ACHN (cell line): ENCODE results near the gene NOTCH2.
"Not testable (repeated sequence)": the region's sequence is repeated elsewhere in the genome, so short reads cannot be mapped to it uniquely, and the experiment has no call there.

Experiments
- DNase-seq: peaks from one replicate; pipeline ENCODE4 v3.0.0-alpha.2; 2015
- in situ Hi-C: cut with HindIII; loops from 2 replicates; pipeline ENCODE4 v1.10.0; 2017; ENCODE audit warnings: low sequenced_read_pairs, low pct_ligation_motif_present, low pct_unique_long_range_greater_than_20kb

NOTCH2 gene

DNA sequence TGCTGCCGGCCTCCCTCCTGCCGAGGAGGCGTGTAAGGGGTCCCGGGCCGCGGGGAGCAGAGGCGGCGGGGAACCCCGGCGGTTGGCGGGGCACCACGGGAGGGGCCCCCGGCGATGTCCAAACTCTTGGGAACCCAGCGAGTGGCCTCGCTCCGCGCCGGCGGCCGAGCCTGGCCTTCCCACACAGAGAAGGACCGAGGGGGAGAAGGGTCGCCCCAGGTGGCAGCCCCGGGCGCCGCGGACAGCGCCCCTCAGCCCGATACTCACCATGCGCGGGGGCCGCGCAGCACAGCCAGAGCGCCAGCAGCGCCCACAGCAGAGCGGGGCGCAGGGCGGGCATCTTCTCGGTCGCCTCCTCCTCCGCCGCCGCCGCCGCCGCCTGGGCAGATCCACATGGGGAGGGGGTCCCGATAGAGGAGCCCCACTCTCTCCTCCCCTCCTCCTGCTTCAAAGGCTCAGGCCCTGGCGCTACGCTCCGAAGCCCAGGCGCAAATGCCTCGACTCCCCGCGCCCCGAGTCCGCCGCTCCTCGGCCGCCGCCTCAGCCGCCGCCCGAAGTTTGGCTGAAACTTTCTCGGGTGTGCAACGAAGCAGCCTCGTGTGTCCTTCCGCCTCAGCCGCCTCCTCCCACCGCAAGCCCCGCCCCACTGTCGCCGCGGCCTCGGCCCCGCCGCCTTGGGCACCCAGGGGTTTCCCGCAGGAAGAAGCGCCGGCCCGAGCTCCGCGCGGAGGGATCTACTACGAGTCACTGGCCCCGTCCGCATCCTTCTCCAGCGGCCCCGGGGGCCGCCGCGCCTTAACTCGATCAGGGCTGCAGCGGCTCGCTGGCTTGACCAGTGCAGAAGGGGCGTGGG, at the start of gene NOTCH2:
Gene NOTCH2 (minus strand): TSS at position 596 of the 853 bp plus-strand sequence. CDS start 256 bp downstream, at position 340.
- peak; percentile 5 for DNase-seq
- in situ Hi-C loops: not testable (repeated sequence)

DNA sequence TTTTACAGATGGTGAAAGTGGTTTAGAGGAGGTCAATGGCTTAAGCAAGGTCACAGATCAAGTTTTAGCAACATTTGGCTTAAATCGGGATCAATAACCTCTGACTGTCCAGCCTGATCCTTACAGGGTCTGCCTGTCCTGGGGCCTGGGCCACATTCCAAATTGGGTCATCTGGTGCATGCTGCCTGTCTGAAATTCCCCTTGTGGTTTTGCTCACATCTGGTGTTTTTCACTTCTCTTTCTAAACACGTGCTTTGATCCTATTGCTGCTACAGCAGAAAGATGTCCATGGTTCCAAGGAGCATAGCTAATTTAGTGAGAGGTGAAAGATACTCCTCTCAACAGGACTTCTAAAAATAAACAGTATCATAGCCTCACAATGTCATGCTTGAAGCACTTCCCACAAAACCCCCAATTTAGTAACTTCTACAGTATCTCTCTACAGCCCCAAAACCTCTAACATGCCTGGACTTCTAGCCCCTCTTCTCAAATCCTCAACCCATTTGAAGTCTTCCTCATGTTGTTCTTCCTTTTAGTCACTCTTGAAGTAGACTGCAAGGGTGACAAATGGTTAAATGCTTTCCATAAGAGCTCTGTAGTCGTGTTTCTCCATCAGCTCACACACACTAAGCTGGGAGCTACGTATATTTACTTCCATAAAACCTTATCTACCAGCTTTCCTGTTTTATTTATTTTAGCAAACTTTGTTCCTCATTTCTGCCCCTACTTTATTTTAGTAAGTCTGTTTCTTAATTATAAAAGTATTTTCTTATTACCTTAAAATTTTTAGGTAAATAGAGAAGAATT, 48.1 kb upstream of the NOTCH2 start:
- DNase-seq, in situ Hi-C loops: not testable (repeated sequence)

DNA sequence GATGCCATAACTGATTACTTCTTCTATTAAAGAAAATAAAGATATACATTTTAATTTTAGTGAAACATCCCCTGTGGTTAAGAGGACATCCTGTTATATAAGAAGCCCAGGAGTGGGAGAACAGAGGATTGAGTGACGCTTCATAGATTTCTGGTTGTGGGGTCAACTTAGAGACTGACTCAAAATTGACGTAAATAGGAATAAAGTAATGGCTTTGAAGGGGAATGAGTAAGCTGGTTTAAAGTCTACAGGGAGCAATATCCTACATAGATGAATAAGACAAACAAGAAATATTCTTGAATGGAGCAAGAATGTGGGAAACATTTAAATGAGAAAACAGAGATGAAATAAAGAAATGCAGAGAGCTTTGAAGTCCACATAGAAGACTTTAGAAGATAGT, 46.6 kb upstream of the NOTCH2 start:
- DNase-seq, in situ Hi-C loops: not testable (repeated sequence)

DNA sequence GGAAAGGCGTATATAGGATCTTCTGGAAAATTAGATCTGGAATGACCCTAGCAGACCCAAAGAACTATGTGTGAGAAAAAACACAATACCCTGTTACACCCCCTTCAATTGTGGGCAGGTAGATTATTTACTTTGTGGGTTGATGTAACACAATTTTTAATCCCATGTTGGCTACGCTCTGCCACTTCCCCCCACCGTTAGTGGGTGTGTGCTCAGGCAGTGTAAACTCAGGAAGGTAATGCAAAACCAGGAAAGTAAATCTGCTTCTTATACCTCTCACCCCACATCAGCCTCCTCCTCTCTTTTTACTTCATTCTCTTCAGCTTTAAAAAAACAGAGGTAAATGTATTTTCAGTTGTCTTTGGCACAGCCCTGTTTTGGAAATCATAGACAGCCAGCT, 43.7 kb upstream of the NOTCH2 start:
- DNase-seq, in situ Hi-C loops: not testable (repeated sequence)

DNA sequence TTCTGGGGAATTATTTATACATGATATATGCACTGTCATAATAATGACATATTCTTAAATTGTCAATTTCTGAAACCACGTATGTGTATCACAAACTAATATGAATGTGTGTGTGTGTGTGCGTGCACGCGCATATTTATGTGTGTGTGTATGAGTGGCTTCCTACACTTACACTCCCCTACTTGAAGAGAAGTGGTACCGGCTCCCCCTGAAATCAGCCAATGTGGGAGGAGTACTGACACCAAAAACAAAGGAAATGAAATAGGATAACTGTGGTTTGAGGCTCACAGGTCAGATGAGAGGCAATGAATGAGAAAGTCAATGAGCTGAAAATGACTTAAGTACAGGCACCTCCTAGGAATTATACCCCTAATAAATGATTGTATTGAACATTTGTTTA, 42.8 kb upstream of the NOTCH2 start:
- in situ Hi-C loops, DNase-seq: not testable (repeated sequence)

DNA sequence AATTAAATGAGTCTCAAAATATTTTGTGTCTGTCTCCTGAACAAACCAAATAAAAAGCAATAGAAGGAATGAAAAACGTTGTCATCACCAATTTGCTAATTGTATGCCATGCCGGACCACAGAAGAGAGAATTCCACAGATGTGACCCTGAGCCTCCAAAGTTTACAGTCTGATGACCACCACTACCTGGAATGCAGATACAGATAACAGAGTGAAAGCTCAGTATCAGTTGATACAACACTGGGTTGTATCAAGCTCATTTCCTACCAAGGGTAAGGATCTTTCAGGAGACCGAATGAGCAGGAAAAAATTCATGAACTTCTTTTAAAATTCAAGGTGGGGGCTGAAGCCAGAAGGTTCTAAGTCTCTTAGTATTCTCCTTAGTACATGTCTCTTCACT, 42.3 kb upstream of the NOTCH2 start:
- in situ Hi-C loops: not testable (repeated sequence)

DNA sequence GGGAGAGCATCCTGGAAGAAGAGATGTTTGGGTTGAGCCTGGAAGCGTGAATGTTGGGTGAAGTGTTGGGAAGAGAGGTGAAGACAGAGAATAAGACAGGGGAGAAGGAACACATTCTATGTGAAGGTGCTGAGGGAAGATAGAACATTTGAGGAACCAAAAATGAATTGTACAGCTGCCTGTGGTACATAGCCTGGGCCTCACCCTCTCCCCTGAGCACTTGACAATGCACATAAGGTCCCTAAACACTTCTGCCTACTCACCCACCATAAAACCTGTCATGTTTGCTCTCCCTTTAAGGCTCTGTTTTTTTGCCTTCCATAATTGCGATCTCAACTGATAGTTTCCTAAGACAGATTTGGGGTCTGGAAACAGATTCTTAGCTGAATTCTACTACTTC, 41.5 kb upstream of the NOTCH2 start:
- in situ Hi-C loops, DNase-seq: not testable (repeated sequence)

More for the DNA sequence above, 42.3 kb upstream of the NOTCH2 start:
- DNase-seq: not testable (repeated sequence)

DNA sequence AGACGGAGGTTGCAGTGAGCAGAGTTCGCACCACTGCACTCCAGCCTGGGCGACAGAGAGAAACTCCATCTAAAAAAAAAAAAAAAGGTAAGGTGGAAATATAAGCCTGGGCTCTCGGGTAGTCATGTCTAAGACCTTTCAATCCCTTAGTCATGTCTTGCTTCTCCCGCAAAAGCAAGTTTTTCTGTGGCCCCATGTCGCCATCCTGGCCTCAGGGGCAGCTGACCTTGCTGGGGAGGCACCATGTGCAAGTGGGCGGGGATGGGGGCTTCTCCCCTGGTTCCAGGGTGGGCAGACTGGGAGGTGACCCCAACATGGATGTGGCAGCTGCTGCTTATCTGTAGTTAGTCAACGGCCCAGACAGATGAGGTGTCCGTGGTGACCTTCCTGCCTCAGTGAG, 40.2 kb upstream of the NOTCH2 start:
- in situ Hi-C loops, DNase-seq: not testable (repeated sequence)

DNA sequence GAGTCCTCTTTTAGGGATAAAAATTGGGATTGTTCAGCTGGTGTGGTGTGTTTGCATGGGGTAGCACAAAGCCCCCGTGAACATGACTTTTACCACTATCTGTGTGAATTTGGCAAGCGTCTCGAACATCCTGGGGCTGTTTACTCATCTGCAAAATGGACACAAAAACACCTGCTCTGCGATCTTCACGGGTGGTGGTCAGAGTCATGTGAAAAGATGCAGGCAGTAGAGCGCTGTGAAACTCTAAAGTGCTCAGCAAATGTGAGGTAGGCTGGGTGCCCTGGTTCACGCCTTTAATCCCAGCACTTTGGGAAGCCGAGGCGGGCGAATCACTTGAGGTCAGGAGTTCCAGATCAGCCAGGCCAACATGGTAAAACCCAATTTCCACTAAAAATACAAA, 39.7 kb upstream of the NOTCH2 start:
- in situ Hi-C loops, DNase-seq: not testable (repeated sequence)

DNA sequence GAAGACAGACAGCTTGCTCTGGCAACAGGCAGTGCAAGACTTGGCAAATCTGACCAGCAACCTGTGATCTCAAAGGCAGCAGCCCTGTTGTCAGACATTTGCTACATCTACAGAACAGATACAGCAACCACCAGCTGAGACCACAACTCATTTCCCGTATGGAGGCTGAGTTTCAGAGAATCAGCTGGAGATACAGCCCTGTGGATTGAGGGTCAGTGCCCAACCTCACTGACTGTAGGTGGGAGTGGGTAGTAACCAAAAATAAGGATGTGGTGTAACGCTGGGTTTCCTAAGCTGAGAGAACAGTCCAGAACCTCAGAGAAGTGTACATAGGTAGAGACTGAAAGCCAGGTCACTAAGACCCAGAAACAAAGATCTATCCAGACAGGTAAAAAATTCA, 35.8 kb upstream of the NOTCH2 start:
- DNase-seq, in situ Hi-C loops: not testable (repeated sequence)

DNA sequence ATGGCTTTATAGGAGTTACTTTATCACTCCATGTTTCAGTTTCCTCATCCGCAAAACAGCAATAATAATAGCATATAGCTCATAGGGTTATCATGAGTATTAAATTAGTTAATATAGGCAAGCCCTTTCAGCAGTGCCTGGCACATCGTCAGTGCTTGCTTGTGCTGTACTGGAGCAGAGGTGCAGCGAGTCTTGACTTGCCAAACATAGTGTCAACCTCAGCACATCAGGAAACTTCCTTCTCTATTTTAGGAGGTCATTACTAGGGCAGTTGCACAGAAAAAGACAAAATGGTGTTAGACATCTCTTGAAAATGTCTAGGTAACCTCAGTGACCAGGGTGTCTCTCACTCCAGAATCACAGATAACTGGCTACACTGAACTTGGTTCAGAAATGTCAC, 34.3 kb upstream of the NOTCH2 start:
- DNase-seq, in situ Hi-C loops: not testable (repeated sequence)

DNA sequence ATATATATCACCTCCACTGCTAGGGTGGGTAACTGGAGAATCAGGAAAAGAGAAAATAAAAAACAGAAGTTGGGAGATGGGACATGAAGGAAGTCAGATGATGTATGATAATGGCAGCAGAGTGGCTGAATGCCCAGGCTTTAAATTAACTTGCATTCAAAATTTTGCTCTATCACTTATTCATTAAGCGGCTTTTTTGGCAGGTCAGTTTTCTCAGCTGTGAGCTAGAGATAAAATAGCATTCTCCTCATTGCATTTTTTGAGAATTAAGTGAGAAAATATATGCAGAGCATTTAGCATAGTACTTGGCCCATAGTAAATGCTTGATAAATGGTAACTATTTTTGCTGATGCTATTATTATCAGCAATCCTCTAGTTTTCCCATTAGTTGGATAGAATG, 32.1 kb upstream of the NOTCH2 start:
- DNase-seq, in situ Hi-C loops: not testable (repeated sequence)

DNA sequence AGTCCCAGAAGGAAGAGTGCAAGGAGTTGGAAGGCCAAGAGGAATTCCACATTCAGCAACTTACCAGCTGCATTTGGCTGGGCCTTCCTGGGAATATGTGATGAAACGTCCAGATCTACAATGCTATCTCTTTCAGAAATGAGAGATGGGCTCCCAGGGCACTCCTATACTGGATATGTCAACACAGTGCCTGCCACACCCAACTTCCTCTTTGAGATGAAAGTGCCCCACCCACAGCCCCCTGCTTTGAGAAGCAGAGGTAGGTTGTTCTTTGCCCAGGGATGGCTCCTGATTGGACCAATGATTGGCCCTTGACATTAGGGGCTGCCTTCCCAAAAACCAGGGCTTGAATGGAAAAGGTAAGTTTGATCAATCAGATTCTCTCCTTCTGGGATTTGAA, 31.1 kb upstream of the NOTCH2 start:
- in situ Hi-C loops, DNase-seq: not testable (repeated sequence)

DNA sequence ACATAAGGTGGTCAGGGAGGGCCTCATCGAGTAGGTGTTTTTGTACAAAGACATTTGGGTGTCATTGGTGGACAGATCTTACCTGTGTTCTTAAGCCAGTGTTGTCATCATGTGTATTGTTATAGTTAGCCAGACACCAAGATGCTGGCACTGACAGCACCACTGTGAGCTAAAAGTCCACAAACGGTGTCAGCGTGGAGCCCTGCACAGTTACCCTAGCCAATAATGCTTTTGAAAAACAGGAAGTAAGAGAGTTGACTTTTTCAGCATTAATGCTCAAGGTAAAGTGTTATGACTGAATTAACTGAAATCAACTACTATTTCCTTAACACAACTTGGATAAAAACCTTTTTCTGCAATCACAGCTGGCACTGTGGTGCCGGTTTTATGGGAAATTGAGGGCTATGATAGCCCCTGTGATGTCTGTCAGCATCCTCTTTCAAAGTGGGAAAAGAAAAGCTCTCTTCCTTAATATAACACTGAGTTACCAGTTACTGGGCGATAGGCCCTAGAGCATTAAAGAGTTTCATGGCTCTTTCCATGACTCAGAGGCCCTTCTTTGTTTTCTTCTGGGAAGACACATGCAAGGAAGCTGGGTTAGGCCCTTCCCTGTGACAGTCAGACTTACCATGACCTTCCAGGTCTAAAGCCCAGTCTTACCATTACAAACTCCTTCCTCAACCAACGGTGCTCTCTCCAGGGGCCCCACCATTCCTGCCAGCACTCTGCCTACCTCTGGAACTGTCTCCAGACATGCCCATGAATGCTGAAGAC, 29.7 kb upstream of the NOTCH2 start:
- DNase-seq, in situ Hi-C loops: not testable (repeated sequence)

DNA sequence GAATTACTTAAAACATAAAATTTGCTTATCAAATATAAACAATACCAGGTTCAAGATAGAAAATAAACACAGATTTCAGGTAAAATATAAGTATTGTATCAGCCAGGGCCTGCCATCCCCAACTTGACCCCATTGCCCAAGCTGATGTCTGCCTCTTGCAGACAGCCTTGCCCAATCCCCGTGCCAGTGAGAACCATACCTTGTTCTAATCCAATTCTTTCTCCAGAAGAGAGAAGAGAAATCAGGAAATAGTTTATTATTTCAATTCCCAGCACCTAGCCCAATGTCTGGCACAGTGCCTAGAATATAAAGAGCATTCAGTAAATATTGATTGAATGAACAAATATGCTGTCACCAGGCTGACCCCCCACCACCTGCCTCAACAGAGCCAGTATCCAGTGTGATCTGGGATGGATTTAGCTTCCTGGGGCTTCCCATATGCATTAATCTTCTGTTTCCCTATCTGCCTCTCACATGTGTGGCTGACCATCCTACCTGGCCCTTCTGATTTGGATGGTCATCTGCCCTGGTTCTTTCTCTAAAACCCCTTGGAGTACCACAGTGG, 27.6 kb upstream of the NOTCH2 start:
- in situ Hi-C loops, DNase-seq: not testable (repeated sequence)

DNA sequence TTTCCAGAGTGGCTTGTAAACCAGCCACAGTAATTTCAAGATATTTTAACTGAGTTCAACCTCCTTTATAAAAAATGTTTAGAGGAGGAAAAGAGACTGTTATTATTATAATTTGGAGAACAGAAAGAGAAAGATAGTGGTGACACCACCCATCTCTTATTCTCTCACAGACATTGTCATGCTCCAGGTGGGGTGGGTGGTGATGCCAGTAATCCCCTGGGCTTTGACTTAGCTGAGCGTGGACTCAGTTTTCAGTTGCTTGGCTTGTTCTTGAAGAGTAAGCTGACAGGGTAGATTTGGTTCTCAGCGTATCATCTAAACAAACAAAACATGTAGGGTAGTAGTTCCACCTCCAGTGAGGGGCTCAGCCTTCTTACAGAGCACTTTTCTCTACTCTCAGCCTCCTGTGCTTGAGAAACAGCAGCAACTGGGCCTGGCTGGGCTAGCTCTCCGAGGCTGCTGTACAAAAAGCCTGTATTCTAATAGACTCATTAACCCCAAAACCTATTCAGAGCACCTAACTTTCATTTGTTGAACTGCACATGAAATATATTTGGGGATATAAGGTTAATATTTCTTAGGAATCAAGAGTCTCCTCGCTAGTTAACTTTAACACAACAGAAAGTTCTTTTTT, 24.2 kb upstream of the NOTCH2 start:
- in situ Hi-C loops, DNase-seq: not testable (repeated sequence)

DNA sequence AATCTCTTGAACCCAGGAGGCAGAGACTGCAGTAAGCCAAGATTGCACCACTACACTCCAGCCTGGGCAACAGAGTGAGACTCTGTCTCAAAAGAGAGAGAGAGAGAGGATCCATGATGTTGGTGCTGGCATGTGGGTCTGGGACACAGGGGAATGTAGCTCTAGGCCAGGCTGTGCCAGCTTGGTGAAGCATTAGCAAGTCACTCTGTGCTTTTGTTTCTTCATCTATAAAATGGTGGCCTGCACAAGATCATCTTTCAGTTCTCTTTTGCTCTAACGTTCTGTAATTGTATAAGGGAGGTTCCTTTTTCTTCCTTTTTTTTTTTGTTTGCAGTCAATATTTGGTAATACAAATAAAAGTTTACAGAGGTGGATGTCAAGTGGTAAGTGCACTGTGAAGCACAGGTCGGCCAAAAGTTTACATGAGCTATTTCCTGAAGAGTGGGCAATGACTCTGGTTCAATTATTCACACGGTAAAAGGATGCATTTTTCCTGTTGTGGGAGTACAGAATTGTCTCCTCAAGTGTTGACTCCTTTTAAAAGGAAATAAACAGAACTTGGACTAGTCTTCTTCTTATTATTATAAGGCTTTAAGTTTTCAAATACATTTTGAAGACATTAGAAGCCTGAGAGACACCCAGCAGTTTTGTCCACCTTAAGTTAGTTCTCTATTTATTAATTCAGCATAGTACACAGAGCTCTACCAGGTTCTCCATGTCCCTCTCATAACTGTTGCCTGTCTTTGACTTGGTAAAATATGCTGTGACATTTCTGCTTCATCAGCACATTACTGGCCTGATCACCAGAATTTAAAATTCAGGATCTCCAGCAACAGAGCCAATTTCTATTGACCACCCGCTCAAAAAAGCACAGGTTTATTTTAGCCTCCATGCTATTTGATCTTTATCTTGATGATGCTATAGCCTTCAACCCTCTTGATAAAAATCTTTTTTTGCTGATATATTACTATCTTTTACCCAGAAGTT, 23.1 kb upstream of the NOTCH2 start:
- DNase-seq, in situ Hi-C loops: not testable (repeated sequence)
